Measurements from ENCODE around the gene DNASE1.

Gene DNASE1

DNA sequence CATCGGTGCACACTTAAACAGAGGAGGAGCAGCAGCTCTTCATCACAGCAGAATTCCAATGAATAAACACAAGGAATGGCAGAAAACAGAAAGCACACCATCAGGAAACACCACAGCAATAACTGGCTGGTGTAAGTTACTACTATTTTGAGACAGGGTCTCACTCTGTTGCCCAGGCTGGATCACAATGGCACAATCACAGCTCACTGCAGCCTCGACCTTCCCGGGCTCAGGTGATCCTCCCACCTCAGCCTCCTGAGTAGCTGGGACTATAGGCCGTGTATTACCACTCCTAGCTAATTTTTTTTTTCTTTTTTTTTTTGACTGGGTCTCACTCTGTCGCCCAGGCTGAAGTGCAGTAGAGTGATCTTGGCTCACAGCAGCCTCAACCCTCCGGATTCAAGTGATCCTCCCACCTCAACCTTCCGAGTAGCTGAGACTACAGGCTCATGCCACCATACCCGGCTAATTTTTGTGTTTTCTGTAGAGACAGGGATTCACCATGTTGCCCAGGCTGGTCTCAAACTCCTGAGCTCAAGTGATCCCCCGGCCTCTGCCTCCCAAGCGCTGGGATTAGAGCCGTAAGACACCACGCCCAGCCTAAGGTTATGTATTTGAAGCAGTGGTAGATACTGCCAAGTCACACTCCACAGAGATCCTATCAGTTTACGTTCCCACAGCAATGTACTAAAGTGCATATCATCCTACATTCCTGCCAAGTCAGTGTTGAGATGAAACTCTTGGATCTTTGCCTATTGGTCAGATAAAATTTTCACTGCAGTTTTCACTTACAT lies 42.1 kb downstream of the DNASE1 start:
- no peak for DNase-seq (ENCODE audit: low read depth)

DNA sequence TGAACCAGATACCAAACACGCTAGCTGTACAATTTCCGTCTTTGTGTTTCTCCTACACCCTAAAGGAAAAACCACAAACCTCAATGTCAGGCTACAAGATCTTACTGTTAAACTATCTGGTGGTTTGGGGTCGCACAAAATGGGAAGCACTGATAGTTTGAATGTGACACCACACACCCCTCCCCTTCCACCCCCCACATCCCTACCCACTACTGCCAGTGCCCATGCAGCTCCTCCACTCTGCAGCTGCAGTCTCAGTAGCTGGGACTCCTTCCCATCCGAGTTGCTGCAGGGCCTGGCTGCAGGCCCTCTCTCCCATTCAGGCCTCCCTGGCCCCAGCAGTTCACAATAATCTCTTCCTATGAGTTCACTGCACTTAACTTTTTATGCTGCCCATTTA lies 44.5 kb downstream of the DNASE1 start:
- no peak for DNase-seq (ENCODE audit: low read depth)

- DNase-seq (ENCODE audit: low read depth), result no peak
Observed at GRCh38 chr16:3701531-3701930, 47.0 kb downstream of the DNASE1 start.

GRCh38 chr16:3702082-3702481 lies 47.6 kb downstream of the DNASE1 start:
- DNase-seq (ENCODE audit: low read depth), result no peak

- no peak for DNase-seq (ENCODE audit: low read depth)
Observed at GRCh38 chr16:3706253-3707012, 51.9 kb downstream of the DNASE1 start.

Data from T-helper 22 cell (primary cell).